VCaP (cell line): ENCODE results near the gene BEST2.

ENCODE experiments used
- H3K27ac ChIP-seq: fragments of 450-650 bp; 2 replicates; pipeline ENCODE4 v1.5.1; 2017
- CTCF ChIP-seq: fragments of 450-650 bp; conservative IDR thresholded peaks from 2 replicates; pipeline ENCODE4 v1.5.1; 2017; ENCODE audit warnings: mild to moderate bottlenecking, moderate library complexity

The BEST2 gene

GRCh38 chr19:12778905-12779161 is 27.2 kb downstream of the BEST2 start:
- no peak for TF ChIP-seq CTCF
- H3K27ac ChIP-seq, result peak overlapping the region; percentile 75

- H3K27ac ChIP-seq, result peak overlapping the region; percentile 75; the same call in 1 of the 2 replicates
- no peak for TF ChIP-seq CTCF
Observed at GRCh38 chr19:12779162-12779993, 27.8 kb downstream of the BEST2 start.

- H3K27ac ChIP-seq, result peak overlapping the region; percentile 78
- no peak for TF ChIP-seq CTCF
Observed at GRCh38 chr19:12782174-12782423, 30.5 kb downstream of the BEST2 start.

- 0 out of 2 replicates have a peak, but pooled peaks have one; percentile 12 for TF ChIP-seq CTCF
- H3K27ac ChIP-seq, result peak overlapping the region; percentile 78
Observed at GRCh38 chr19:12782424-12783290, 31.1 kb downstream of the BEST2 start.

GRCh38 chr19:12783291-12783848 is 31.8 kb downstream of the BEST2 start:
- TF ChIP-seq CTCF, result no peak
- peak overlapping the region; percentile 78 for H3K27ac ChIP-seq

GRCh38 chr19:12783849-12784393 is 32.3 kb downstream of the BEST2 start:
- H3K27ac ChIP-seq, result peak overlapping the region; percentile 78
- TF ChIP-seq CTCF, result no peak

- no peak for TF ChIP-seq CTCF
- no peak overlapping the region; the same call in 1 of the 2 replicates for H3K27ac ChIP-seq
Observed at GRCh38 chr19:12784394-12784870, 32.8 kb downstream of the BEST2 start.
